H9 (cell line): Measurements from ENCODE around the gene NMRK1. TPM values are rescaled to one million over a fixed set of nuclear protein-coding genes. Genes with fewer than 3 reads are reported as not detected.

Experiments
- DNase-seq: peaks from one replicate; pipeline ENCODE4 v3.0.0-alpha.2; 2017
- H2AFZ ChIP-seq: one replicate; pipeline ENCODE4 v1.6.1; 2013; ENCODE audit warnings: mild to moderate bottlenecking, low read length, control low read depth, moderate library complexity
- H2AK5ac ChIP-seq: 2 replicates; pipeline ENCODE4 v1.6.1; 2013; ENCODE audit warnings: low read length, control low read depth, mixed read lengths; ENCODE audit not compliant: insufficient read length
- H2BK120ac ChIP-seq: one replicate; pipeline ENCODE4 v1.6.1; 2013; ENCODE audit warnings: low read depth, mild to moderate bottlenecking, low read length, control low read depth, inconsistent platforms; ENCODE audit not compliant: poor library complexity, severe bottlenecking
- H2BK12ac ChIP-seq: 2 replicates; pipeline ENCODE4 v1.6.1; 2013; ENCODE audit warnings: low read length, control low read depth, mixed read lengths, low read depth; ENCODE audit not compliant: insufficient read length
- H2BK15ac ChIP-seq: 2 replicates; pipeline ENCODE4 v1.6.1; 2013; ENCODE audit warnings: low read depth, low read length, control low read depth
- H2BK20ac ChIP-seq: one replicate; pipeline ENCODE4 v1.6.1; 2013; ENCODE audit warnings: low read depth, mild to moderate bottlenecking, low read length, control low read depth, inconsistent platforms; ENCODE audit not compliant: poor library complexity, severe bottlenecking
- H2BK5ac ChIP-seq: 2 replicates; pipeline ENCODE4 v1.6.1; 2013; ENCODE audit warnings: low read length, control low read depth, mixed read lengths; ENCODE audit not compliant: insufficient read length
- H3K14ac ChIP-seq: 2 replicates; pipeline ENCODE4 v1.6.1; 2013; ENCODE audit warnings: low read length, control low read depth; ENCODE audit not compliant: insufficient read depth
- H3K18ac ChIP-seq: 2 replicates; pipeline ENCODE4 v1.6.1; 2013; ENCODE audit warnings: low read depth, mild to moderate bottlenecking, mixed read lengths, low read length, control low read depth; ENCODE audit not compliant: insufficient read length
- H3K23ac ChIP-seq: 2 replicates; pipeline ENCODE4 v1.6.1; 2013; ENCODE audit warnings: low read length, control low read depth, mixed read lengths, low read depth; ENCODE audit not compliant: insufficient read length
- H3K23me2 ChIP-seq: 2 replicates; pipeline ENCODE4 v1.6.1; 2013; ENCODE audit warnings: low read depth, mild to moderate bottlenecking, mixed read lengths, low read length, control low read depth; ENCODE audit not compliant: insufficient read length, poor library complexity, severe bottlenecking
- H3K27ac ChIP-seq: 2 replicates; pipeline ENCODE4 v1.5.1; 2013; ENCODE audit warnings: low read length, control low read depth, mixed read lengths, low read depth; ENCODE audit not compliant: insufficient read length
- H3K27me3 ChIP-seq: 2 replicates; pipeline ENCODE4 v1.6.1; 2013; ENCODE audit warnings: low read length, control low read depth, inconsistent platforms; ENCODE audit not compliant: insufficient read depth
- H3K4ac ChIP-seq: 2 replicates; pipeline ENCODE4 v1.6.1; 2013; ENCODE audit warnings: low read depth, mild to moderate bottlenecking, control low read depth, inconsistent platforms, low read length, moderate library complexity
- H3K4me1 ChIP-seq: 2 replicates; pipeline ENCODE4 v1.6.1; 2013; ENCODE audit warnings: low read length, control low read depth, inconsistent platforms; ENCODE audit not compliant: insufficient read depth
- H3K4me2 ChIP-seq: 2 replicates; pipeline ENCODE4 v1.6.1; 2013; ENCODE audit warnings: low read length, control low read depth, mixed read lengths; ENCODE audit not compliant: insufficient read length, insufficient read depth
- H3K56ac ChIP-seq: 2 replicates; pipeline ENCODE4 v1.6.1; 2013; ENCODE audit warnings: low read depth, mild to moderate bottlenecking, mixed read lengths, low read length, control low read depth; ENCODE audit not compliant: insufficient read length
- H3K79me1 ChIP-seq: 2 replicates; pipeline ENCODE4 v1.6.1; 2013; ENCODE audit warnings: low read depth, mild to moderate bottlenecking, moderate library complexity, low read length, control low read depth, inconsistent platforms; ENCODE audit not compliant: insufficient read depth, poor library complexity, severe bottlenecking
- H3K79me2 ChIP-seq: 2 replicates; pipeline ENCODE4 v1.6.1; 2013; ENCODE audit warnings: low read length, control low read depth, inconsistent platforms; ENCODE audit not compliant: insufficient read depth
- H3K9ac ChIP-seq: 2 replicates; pipeline ENCODE4 v1.6.1; 2013; ENCODE audit warnings: low read length, control low read depth, mixed read lengths; ENCODE audit not compliant: insufficient read length; ENCODE audit errors: extremely low read depth
- H3K9me3 ChIP-seq: one replicate; pipeline ENCODE4 v1.6.1; 2013; ENCODE audit warnings: low read depth, low read length, inconsistent platforms; ENCODE audit not compliant: control insufficient read depth
- H3T11ph ChIP-seq: one replicate; pipeline ENCODE4 v1.6.1; 2013; ENCODE audit warnings: mild to moderate bottlenecking, low read length, control low read depth, inconsistent platforms
- H4K20me1 ChIP-seq: one replicate; pipeline ENCODE4 v1.6.1; 2013; ENCODE audit not compliant: control insufficient read depth, insufficient read length, insufficient read depth
- H4K5ac ChIP-seq: 2 replicates; pipeline ENCODE4 v1.6.1; 2013; ENCODE audit warnings: low read depth, mild to moderate bottlenecking, mixed read lengths, low read length, control low read depth; ENCODE audit not compliant: insufficient read length
- H4K8ac ChIP-seq: replicated peaks from 2 replicates; pipeline ENCODE4 v1.6.1; 2013; ENCODE audit warnings: low read length, control low read depth, mixed read lengths, low read depth; ENCODE audit not compliant: insufficient read length
- H4K91ac ChIP-seq: 2 replicates; pipeline ENCODE4 v1.6.1; 2013; ENCODE audit warnings: low read depth, mild to moderate bottlenecking, moderate library complexity, mixed read lengths, low read length, control low read depth; ENCODE audit not compliant: insufficient read length
- H3K27ac Mint-ChIP-seq, 3 experiments: 2 replicates in 2 of 3; 3 replicates in 1 of 3; pipeline ENCODE4 v1.8.0; 2020 to 2021; ENCODE audit warnings: mixed read lengths in 3 of 3, mild to moderate bottlenecking in 1 of 3, moderate library complexity in 1 of 3
- H3K27me3 Mint-ChIP-seq: 2 replicates; pipeline ENCODE4 v1.8.0; 2021; ENCODE audit warnings: low read depth, mild to moderate bottlenecking, moderate library complexity, mixed read lengths
- H3K36me3 Mint-ChIP-seq, 3 experiments: 2 replicates in 2 of 3; 3 replicates in 1 of 3; pipeline ENCODE4 v1.8.0; 2020 to 2021; ENCODE audit warnings: low read depth in 3 of 3, mixed read lengths in 3 of 3; ENCODE audit not compliant: insufficient read depth in 1 of 3
- H3K4me1 Mint-ChIP-seq, 2 experiments: 2 replicates each; pipeline ENCODE4 v1.8.0; 2020; ENCODE audit warnings: mixed read lengths in 2 of 2
- H3K4me3 Mint-ChIP-seq, 2 experiments: 2 replicates in 1 of 2; 3 replicates in 1 of 2; pipeline ENCODE4 v1.8.0; 2020 to 2021; ENCODE audit warnings: mild to moderate bottlenecking in 2 of 2, mixed read lengths in 2 of 2, moderate library complexity in 1 of 2
- H3K9me3 Mint-ChIP-seq, 2 experiments: 2 replicates in 1 of 2; 3 replicates in 1 of 2; pipeline ENCODE4 v1.8.0; 2020; ENCODE audit warnings: mild to moderate bottlenecking in 2 of 2, mixed read lengths in 2 of 2, moderate library complexity in 1 of 2
- WGBS: extraction: QIAGEN DNeasy Blood & Tissue Kit; methylation state at CpG from one replicate; pipeline ENCODE4 v1.1.7; 2013; ENCODE audit warnings: missing lambda C conversion rate, low lambda C conversion rate, mixed read lengths; ENCODE audit not compliant: insufficient read length; ENCODE audit errors: extremely low coverage; 5-methylcytosine and 5-hydroxymethylcytosine counted together
- total RNA-seq: library from RNA; stranded (reverse); gene quantifications from 2 replicates; pipeline ENCODE4 v1.2.1, GENCODE V29; 2021
- TF ChIP-seq, protein P1 (sequence below): fragments of 200-600 bp; sonication (generic); conservative IDR thresholded peaks from 3 replicates; pipeline ENCODE4 v1.8.0; 2021; ENCODE audit warnings: antibody characterized with exemption, mild to moderate bottlenecking

The NMRK1 gene
- total RNA-seq, 1 experiment from 2014 or later = 3.0 TPM

DNA sequence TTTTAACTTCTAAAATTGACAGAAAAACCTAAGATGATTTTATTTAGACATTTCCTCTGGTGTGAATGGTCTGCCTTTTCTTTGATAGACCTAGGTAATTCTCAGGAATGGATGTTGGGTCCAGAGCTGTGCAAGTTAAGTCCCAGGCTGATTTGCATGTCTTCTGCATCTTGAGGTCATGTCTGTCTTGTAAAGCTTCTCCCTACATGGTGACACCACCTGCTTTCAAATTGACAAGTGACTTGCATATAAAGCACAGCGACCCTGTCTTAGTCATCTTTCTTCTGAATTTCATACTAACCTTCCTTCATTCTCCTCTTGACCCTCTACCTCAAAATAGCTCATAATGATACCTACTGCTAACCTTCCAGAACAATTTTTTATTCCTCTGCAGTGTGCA lies 29.6 kb upstream of the NMRK1 start:
- no peak overlapping the region for H3K9ac ChIP-seq
- H3K27ac ChIP-seq = no peak overlapping the region
- no peak overlapping the region for H2AK5ac ChIP-seq
- H3K23me2 ChIP-seq = no peaks in the 10 kb centered on the region
- no peaks in the 10 kb centered on the region for H3K9me3 ChIP-seq
- H4K91ac ChIP-seq = no peak overlapping the region
- no peaks in the 10 kb centered on the region for H3K27me3 ChIP-seq
- no peak overlapping the region for H2BK15ac ChIP-seq
- Mint-ChIP-seq H3K4me3 (no peak overlapping the region), H3K27ac (no peak overlapping the region), H3K36me3 (peaks cover 7 to 14% (median 8%) of the 10 kb centered on the region in 3 experiments; a peak in 6 of 7 replicates), H3K27me3 (no peaks in the 10 kb centered on the region), H3K4me1 (peaks cover 11% of the 10 kb centered on the region in 2 experiments), H3K9me3 (no peaks in the 10 kb centered on the region)
- no peak overlapping the region for H4K8ac ChIP-seq
- no peak overlapping the region for H4K5ac ChIP-seq
- no peak overlapping the region for H3K4me2 ChIP-seq
- no peak overlapping the region for H2BK12ac ChIP-seq
- H2BK5ac ChIP-seq = no peak overlapping the region
- no peak for DNase-seq
- no CpG with 5 or more reads among the region's 1 CpG for WGBS
- H3K4me1 ChIP-seq = peaks cover 9% of the 10 kb centered on the region; the same call in 1 of the 2 replicates
- H3K79me2 ChIP-seq = no peaks in the 10 kb centered on the region; the same call in 1 of the 2 replicates
- no peak overlapping the region for H2BK20ac ChIP-seq
- no peak overlapping the region for H3K18ac ChIP-seq
- H3K56ac ChIP-seq = no peak overlapping the region
- no peak overlapping the region for H2BK120ac ChIP-seq
- no peak overlapping the region for H3K23ac ChIP-seq
- no peak overlapping the region for H3K14ac ChIP-seq
- no peak overlapping the region for H2AFZ ChIP-seq
- no peak overlapping the region for H3K4ac ChIP-seq
- TF ChIP-seq, protein P1, sequence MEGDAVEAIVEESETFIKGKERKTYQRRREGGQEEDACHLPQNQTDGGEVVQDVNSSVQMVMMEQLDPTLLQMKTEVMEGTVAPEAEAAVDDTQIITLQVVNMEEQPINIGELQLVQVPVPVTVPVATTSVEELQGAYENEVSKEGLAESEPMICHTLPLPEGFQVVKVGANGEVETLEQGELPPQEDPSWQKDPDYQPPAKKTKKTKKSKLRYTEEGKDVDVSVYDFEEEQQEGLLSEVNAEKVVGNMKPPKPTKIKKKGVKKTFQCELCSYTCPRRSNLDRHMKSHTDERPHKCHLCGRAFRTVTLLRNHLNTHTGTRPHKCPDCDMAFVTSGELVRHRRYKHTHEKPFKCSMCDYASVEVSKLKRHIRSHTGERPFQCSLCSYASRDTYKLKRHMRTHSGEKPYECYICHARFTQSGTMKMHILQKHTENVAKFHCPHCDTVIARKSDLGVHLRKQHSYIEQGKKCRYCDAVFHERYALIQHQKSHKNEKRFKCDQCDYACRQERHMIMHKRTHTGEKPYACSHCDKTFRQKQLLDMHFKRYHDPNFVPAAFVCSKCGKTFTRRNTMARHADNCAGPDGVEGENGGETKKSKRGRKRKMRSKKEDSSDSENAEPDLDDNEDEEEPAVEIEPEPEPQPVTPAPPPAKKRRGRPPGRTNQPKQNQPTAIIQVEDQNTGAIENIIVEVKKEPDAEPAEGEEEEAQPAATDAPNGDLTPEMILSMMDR = no peak
- no peak overlapping the region for H3T11ph ChIP-seq
- no peaks in the 10 kb centered on the region for H4K20me1 ChIP-seq
- H3K79me1 ChIP-seq = no peaks in the 10 kb centered on the region
